Superior temporal gyrus (tissue), 1 donor: Measurements from ENCODE around the gene CEP63.
A peak's percentile ranks its signal among the peaks of the same experiment; 100 is the strongest.

Experiments used
- DNase-seq: peaks from one replicate; pipeline ENCODE4 v3.0.0-alpha.2; 2016; ENCODE audit errors: extremely low spot score

The CEP63 gene

GRCh38 chr3:134485718-134486576 lies at the start of gene CEP63, which contains the start of gene ANAPC13:
Gene CEP63, plus strand, starts transcription at chr3:134486057. Its CDS starts 9,264 bp downstream, at chr3:134495321.
Gene ANAPC13, minus strand, starts transcription at chr3:134485985. Its CDS starts 3,081 bp downstream, at chr3:134482904.
- peak; percentile 95 for DNase-seq

DNA sequence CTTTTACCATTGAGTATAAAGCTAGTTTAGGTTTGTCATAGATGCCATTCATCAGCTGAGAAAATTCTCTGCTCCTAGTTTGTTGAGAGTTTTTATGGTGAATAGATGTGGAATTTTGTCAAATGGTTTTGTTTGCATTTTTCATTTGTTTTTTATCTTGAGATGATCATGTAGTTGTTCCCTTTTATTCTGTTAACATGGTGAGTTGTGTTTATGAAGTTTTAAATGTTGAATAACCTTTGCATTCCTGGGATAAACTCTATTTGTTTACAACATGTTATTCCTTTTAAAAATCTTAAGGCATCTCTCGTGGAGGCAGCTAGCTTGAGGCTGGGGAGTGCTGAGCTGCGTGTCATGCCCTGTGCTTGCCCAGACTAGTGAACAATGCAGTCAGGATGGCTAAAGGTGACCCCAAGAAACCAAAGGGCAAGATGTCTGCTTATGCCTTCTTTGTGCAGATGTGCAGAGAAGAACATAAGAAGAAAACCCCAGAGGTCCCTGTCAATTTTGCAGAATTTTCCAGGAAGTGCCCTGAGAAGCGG lies 48.6 kb upstream of the CEP63 start:
- DNase-seq: no peak

DNA sequence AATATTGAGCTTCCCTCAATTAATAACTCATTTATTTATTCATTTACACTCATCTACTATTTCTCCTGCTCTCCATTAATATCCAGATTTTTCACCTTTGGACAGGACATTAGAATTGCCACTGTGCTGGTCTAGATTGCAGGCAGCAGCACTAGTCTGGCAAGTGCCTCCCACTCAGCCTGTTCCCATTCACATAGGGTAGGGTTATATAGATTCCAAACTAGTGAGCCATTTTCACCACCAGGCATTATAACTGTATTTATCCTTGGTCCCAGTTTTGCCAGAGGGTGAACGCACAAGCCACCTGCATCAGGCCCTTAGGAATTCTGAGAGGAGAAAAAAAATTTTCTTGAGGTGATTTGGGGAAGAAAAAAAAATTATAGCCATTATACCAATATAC lies 44.5 kb upstream of the CEP63 start:
- DNase-seq: no peak

GRCh38 chr3:134441821-134442220 lies 44.0 kb upstream of the CEP63 start:
- no peak for DNase-seq

GRCh38 chr3:134445095-134445494 lies 40.8 kb upstream of the CEP63 start:
- DNase-seq: no peak

DNA sequence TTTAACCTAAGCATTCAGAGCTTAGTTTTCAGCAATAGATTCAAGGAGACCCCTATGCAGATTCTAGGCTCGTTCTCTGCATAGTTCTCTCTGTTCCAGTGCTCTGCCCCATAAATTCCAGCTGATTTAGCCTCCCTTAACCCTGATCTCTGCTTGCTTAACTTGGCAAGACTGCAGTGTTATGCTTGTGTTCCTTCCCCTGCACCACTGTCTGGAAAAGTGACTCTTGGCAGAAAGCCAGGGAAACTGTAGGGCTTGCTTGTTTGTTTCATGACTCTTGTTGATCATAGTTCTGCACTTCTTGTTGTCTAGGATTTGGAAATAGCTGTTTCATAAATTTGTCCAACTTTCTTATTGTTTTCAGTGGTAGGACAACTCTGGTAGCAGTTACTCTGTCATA lies 40.2 kb upstream of the CEP63 start:
- no peak for DNase-seq

DNA sequence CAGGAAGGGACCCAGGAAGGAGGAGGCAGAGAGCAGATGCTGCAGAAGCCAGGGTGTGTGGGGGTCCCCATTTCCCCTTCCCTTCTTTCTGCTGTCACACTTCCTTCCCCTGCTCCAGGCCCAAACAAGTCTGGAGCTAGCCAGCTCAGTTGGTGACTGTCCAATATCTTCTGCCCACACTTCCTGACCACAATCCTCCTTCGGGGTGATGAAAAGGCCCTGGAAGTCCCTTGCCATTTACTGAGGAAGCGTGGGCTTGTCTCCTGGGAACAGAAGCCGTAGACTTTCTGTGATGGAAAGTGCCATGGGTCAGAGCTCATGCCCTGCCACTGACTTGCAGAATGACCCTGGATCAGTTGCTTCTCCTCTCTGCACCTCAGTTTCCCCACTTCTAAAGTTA lies 39.1 kb upstream of the CEP63 start:
- DNase-seq: no peak

DNA sequence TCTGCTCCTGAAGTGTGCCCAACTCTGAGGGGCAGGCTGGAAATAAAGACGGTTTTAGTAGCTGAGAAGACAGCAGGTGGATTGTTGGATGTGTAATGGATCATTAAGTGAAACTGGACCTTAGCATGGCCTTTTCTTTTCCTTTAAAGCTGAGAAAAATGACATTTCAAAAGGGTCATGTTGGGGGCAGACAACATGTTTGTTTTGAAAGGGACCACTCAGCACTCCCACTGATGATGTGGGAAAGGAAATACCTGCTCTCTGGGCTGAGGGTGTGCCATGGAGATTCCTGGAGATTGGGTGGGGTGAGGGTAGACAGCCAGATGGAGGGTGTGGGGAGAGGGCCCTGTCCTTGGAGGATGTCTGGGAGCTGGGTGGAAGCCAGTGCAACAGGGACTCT lies 38.5 kb upstream of the CEP63 start:
- no peak for DNase-seq

GRCh38 chr3:134448664-134449063 lies 37.2 kb upstream of the CEP63 start:
- DNase-seq: no peak

GRCh38 chr3:134449277-134449676 lies 36.6 kb upstream of the CEP63 start:
- peak; percentile 86 for DNase-seq

GRCh38 chr3:134449951-134450350 lies 35.9 kb upstream of the CEP63 start:
- DNase-seq: no peak

DNA sequence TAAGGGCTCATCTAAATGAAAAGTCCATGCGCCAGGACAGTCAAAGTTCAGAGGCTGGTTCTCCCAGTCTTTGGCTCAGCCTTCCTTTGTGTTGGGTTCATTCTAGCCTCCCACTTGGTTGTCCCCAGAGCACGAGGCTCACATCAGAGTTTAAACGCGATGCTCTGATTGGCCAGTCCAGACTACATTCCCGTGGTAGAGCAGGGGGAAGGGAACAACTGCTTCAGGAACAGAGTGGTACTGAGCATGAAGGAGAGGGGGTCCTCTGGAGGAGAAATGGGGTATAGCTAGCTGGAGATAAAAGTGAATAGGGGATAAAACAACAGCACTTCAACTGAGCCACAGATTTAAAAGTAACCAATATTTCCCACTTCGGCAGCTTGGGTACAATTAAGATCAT lies 32.2 kb upstream of the CEP63 start:
- no peak for DNase-seq

DNA sequence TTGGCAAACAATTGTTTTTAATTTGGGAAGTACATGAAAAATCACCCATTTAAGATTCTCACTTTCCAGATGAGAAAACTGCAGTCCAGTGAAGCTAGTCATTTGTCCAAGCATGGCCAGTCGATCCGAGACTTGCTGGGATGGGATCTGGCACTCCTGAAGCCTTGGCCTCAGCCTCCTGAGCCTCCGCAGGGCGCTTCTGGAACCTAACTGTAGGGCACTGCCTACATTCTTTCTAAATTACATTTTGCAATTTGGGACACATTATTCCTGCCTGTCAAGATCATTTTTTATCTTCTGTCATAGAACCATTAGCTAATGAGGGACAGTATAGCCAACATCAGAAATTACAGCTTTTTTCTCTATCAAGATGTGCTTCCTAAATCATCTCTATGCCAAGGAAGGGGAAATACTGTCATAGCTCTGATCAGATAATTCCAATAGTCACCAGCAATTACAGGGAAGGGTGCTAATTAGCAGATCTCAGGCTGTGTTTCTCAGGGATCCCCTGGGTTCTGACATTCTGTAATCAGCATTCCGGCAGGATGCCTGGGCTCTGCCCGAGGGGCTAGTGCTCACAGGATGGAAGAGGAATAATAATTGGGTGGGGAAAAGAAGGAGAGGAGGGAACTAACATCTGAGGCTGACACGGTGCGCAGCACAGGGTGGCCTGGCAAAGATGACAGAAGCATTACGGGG lies 28.3 kb upstream of the CEP63 start:
- DNase-seq: no peak

GRCh38 chr3:134458406-134458945 lies 27.4 kb upstream of the CEP63 start:
- DNase-seq: no peak

DNA sequence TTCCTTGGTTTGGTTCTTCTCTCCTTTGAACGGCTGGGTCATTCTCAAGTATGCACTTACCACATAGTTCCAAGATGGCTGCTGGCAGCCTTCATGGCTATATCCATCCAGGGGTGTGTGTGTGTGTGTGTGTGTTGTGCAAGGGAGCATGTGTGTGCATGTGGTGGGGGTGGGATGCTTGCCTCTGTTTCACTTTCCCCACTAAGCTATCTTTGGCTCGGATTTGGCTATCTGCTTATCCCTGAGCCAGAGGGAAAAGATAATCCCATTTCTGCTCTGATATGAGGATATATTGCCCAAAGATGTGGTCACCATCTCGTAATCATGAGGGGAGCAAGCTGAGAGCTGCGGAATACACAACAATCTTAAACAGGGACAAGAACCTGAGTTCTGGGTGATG lies 26.3 kb upstream of the CEP63 start:
- no peak for DNase-seq

DNA sequence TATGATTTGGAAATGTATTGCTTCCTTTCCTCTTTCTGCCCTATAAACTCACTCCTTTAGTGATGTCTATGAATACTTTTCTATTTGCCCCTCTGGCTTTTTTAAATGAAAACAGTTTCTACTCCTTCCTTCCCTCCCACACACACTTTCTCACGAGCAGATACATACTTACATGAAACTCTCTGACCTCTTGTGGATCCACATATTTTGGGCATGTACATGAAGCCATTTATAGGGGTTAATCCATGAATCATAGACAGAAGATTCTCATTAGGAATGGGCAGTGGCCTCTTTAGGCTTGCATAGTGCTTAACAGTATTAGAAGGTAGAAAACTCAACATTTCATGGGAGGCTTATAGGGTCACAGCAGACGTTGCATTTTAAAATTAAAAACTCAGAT lies 24.9 kb upstream of the CEP63 start:
- no peak for DNase-seq

DNA sequence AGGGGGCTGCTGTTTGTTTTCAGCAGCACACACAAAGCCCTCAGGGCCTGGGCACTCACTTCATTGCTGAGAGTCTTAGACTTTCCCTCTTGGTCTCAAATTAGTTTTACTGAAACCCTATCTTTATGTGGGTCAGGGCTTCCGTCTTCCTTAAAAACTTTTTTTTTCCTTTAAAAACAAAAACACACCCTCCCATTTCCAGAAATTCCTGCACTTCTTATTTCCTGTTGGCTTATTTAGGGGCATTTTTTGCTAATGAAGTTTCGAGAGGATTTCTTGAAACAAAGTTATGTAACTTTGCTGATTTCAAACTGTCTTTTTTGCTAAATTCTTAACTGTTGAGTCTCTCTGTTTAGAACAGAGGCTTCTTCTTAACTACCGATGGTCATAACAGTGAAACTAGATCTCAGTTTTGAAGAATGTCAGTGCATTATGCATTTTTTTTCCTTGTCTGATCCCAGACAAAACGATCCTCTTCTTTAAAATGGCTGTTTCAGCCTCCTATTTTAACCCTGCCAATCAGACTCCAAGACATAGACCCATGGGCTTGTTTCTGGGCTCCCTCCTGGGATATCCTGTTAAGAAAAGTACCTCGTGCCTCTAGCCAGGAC lies 23.4 kb upstream of the CEP63 start:
- DNase-seq: peak; percentile 9

- no peak for DNase-seq
These were observed 22.2 kb upstream of the CEP63 start for GRCh38 chr3:134463676-134464063.

GRCh38 chr3:134464064-134464688 lies 21.7 kb upstream of the CEP63 start:
- peak; percentile 38 for DNase-seq

DNA sequence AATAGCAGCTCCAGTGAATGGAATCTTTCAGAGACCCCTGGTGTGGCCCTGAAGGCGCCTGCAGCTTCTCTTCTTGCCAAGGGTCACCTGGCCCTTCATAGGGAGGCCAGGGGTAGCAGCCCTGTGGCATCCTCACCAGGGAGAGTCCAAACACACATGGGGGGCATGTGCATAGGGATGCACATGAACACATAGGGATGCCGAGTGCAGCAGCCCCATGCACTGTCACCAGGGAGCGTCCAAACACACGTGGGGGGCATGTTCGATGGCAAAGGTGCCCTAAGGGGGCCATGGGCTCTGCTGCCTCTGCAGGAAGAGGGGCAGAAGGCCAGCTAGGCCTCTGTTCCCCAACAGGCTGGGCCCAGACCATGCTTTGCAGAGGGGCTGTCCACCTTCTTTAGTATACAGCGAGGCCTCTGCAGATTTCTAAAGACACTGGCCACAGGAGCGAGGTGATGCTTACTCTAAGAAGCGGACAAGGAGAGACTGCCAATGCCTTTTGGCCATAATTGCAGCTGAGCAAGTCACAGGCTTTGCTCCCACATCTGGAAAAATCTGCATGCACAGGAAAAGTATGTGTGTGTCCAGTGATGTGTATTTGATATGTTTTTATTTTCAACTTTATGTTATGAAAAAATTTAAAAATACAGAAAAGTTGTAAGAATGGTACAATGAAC lies 21.0 kb upstream of the CEP63 start:
- DNase-seq: no peak

DNA sequence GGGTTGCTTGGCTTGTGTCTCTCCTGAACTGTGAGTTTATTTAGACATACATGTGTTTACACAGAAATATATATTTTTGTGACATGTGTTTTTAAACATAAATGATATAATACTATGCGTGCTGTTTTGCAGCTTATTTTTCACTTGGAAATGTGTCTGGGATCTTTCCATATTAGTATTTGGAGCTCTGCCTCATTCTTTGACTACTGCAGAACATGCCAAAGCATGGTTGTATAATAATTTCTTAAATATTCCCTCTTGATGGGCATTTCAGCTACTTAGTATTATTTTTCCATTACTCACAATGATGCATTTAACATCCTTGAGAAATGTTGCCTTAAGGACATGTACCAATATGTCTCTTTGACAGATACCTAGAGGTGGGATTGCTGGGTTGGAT lies 19.5 kb upstream of the CEP63 start:
- DNase-seq: peak; percentile 19
